ENCODE data around the gene BNIP2. TPM values are rescaled to one million over a fixed set of nuclear protein-coding genes. Genes with fewer than 3 reads are reported as not detected.
"Not testable (repeated sequence)": the region's sequence is repeated elsewhere in the genome, so short reads cannot be mapped to it uniquely, and the experiment has no call there.

Gene BNIP2
- polyA plus RNA-seq, 3 donors, result 56.6 to 77.5 (median 67.1) TPM

DNA sequence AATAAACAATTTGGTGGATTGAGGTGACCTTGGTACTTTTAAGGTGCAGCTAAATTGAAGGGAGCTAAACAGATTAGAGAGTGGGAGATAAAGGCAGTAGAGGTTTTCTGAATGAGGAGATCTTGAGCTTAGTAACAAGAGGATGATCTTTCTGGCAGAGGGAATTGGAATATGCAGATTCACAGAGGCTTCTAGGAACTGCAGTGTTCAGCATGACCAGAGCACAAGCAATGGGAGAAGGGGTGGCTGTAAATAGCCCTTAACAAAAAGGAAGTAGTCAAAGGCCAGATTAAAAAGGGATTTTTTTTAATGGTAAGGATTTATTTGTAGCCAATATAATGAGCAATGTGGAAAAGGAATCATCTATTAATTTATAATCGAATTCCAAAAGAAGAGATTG lies 5.7 kb upstream of the BNIP2 start:
- no peak for DNase-seq

GRCh38 chr15:59691194-59691805 lies 2.2 kb upstream of the BNIP2 start:
- peak; percentile 37 for DNase-seq

GRCh38 chr15:59689626-59690236 lies 611 bp upstream of the BNIP2 start:
- peak; percentile 52 for DNase-seq

DNA sequence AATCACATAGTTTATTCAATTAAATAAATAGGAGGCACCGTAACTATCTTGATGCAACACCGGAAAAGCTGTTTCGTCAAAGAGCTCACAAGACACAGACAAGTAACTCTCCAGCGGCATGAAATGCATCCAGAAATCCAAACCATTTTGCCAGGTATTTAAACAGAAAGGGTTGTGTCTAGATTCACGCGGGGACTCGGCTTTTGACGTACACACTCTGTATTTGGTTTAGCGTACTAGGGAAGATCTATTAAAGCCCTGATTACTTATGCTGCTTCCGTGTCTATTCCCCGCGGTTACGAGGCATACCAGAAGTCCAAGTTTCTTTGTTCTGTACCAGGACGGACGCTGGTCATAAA lies 718 bp downstream of the BNIP2 start:
- peak; percentile 54 for DNase-seq

- DNase-seq, result peak; percentile 4
These were observed 1.3 kb downstream of the BNIP2 start for GRCh38 chr15:59687836-59688235.

DNA sequence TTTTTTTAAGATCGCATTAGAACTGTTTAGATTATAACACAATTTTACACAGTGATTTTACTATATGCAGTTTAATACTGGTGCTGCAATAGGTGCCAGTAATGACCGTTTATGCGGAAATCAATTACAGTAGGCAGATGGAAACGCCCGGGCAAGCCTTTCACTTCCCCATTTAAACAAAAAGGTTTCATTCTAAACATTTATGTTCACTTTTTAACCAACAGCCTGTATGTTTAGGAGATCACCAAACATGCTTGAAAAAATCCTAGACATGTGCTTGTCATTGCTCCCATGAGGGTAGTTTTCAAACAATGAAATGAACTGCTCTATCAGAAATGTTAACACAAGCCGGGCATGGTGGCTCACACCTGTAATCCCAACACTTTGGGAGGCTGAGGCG lies 2.7 kb downstream of the BNIP2 start:
- DNase-seq, result no peak

GRCh38 chr15:59685737-59686297 lies 3.3 kb downstream of the BNIP2 start:
- no peak for DNase-seq

DNA sequence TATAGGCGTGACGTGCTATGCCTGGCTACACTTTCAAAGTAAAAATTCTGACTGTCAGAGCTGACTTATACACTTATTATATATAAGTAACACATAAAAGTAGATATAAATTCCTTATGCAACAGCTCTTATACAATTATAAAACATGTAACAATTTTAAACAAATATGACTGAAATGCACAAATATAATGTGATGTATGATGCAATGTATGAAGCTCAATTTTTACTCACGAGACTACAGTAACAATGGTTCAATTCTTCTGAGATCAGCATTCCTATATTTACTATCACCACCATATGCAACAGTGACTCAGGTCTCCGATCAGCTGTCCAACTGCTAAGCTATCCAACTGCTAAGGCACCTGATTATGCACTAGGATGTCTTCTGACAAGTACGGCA lies 8.2 kb downstream of the BNIP2 start:
- DNase-seq, result no peak

DNA sequence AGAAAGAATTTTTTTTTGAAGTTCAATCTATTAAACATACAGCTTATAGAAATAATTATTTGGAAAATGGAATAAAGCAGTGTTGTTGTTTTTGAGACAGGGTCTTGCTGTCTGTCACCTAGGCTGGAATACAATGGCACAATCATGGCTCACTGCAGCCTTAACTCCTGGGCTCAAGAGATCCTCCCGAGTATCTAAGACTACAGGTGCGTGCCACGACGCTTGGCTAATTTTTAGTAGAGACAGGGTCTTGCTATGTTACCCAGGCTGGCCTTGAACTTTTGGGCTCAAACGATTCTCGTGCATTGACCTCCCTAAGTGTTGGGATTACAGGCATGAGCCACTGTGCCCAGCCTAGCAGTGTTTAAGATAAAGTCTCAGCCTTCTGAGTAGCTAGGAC lies 8.8 kb downstream of the BNIP2 start:
- DNase-seq, result no peak

DNA sequence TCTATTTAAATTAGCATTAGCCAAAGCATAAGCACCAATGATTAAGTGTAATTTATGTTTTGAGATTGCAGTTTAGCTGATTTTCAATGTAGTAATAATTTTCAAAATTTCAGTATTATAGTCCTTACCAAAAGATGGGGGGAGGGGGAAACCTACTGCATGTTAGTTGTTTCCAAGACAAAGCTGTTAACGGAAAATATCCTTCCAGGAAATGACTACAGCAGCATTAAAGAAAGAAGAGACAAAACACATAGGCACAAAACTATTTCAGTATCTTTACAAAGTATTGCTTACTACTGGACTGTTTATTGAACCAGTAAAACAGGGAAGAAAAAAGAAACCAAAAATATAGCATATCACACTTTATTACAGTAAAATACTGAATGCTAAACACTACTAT lies 10.5 kb downstream of the BNIP2 start:
- DNase-seq, result no peak

DNA sequence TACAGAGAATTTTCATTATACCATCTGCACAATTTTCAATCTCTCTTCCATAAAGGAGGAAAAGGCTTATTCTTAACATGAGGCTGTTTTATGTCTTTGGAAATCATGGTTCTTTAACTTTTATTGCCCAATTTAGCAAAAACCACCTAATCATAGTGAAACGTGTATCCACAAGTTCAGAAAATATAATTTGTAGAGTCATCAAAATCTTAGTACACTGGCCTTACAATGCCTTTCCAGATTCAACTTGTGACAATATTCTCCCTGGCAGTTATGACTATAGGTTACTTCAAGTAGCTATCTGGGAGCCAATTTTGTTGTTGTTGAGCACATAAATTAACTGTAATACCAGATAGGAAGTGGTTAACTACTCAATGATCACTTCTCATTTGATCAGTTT lies 10.9 kb downstream of the BNIP2 start:
- DNase-seq, result no peak

DNA sequence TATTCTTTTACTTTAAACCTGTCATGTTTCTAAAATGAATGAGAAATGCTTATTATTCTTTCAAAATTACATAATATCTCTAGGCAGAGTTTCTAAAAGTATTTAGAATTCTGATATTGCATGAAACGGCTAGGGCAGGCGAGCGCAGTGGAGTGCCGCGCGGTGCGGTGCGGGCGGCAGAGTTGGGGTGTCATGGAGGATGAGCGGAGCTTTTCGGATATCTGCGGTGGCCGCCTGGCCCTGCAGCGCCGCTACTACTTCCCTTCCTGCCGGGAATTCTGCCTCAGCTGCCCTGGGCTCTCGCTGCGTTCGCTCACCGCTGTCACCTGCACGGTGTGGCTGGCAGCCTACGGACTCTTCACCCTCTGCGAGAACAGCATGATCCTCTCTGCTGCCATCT lies 12.6 kb downstream of the BNIP2 start:
- no peak for DNase-seq

- no peak for DNase-seq
These were observed 14.7 kb downstream of the BNIP2 start for GRCh38 chr15:59674361-59674877.

- DNase-seq, result no peak
These were observed 20.6 kb downstream of the BNIP2 start for GRCh38 chr15:59668556-59668955.

DNA sequence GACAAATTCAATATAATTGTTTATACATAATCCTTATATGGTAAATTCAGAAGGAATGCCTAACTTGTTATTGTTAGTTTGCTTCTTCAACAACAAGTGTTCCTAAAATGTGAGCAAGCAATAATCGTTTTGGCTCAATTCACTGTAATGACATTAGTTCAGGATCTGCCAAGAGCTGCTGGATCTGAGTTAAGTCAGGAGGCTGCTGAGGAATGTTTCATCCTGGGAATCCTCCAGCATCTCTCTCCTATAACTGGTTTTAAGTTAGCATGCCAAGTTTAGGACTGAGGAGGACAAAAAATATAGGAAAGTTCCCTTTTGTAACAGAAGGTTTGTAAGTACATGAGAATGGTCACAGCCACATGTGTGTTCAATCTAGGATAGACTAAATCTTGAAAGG lies 26.9 kb downstream of the BNIP2 start:
- DNase-seq, result no peak

- no peak for DNase-seq
These were observed 29.8 kb downstream of the BNIP2 start for GRCh38 chr15:59659366-59659765.

DNA sequence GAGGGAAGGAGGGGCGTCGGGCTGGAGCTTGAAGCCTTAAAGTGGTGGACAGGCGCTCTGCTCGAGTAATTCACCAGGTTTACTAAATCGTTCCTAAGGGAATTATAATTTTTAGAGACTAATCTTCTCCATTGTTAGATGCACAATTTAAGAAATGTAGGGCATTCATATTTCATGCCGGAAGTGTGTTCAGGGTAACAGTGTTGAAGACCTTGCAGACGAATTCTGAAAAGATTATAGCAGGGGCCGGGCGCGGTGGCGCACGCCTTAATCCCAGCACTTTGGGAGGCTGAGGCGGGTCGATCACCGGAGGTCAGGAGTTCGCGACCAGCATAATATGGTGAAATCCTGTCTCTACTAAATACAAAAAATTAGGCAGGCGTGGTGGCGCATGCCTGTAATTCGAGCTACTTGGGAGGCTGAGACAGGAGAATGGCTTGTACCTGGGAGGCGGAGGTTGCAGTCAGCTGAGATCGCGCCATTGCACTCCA lies 31.4 kb downstream of the BNIP2 start:
- DNase-seq, result no peak

GRCh38 chr15:59656897-59657634 lies 32.1 kb downstream of the BNIP2 start, which contains the start of gene GTF2A2:
Gene GTF2A2, minus strand, starts transcription at chr15:59657515. Its CDS starts 5,238 bp downstream, at chr15:59652277.
- peak; percentile 95 for DNase-seq

DNA sequence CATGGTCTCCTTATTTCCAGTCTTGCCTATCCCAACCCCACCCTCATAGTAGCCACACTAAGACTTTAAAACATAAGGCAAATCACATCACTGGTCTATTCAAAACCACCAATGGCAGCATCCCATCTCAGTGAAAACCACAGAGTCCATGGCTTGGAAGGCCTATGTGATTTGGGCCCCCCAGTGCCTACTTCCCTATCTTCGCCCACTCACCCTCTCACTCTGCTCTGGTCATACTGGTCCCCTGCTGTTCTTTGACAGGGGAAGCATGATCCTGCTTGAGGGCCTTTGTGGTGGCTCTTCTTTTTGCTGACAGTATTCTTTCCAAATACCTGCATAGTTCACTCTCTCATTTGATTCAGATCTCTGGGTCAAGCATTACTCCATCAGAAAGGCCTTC lies 35.1 kb downstream of the BNIP2 start:
- DNase-seq, result no peak

DNA sequence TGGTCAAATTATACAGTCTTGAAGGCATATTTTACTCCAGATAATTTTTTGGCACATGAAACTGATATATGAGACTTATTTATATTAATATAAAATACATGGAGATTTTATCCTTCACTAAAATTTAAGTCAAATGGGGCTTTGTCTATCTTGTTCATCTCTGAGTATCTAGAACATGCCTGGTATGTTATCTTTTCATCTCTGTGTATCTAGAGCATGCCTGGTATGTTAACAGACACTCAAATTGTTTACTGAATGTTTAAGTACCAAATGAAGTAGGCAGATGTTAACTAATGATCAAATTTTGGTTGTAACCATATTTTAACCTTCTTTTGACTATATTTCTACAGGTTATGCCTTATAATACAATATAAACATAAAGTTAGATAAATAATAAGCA lies 39.5 kb downstream of the BNIP2 start:
- no peak for DNase-seq

DNA sequence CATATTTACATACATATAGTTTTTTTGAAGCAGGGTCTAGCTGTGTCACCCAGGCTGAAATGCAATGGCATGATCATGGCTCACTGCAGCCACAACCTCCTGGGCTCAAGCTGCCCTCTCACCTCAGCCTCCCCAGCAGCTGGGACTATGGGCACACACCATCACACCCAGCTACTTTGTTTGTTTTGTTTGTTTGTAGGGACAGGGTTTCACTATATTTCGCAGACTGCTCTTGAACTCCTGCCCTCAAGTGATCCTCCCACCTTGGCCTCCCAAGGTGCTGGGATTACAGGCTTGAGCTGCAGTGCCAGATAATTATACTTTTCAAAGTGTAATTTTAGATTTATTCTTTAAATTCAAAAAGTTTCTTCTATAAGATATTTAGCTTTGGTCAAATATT lies 42.0 kb downstream of the BNIP2 start:
- no peak for DNase-seq

- no peak for DNase-seq
These were observed 42.8 kb downstream of the BNIP2 start for GRCh38 chr15:59646277-59646676.

- not testable (repeated sequence) for DNase-seq
These were observed 43.3 kb downstream of the BNIP2 start for GRCh38 chr15:59645812-59646211.

All from renal pelvis (tissue), 4 donors.